Pulmonary artery endothelial cell (primary cell): ENCODE data around the gene WHRN. TPM values are rescaled to one million over a fixed set of nuclear protein-coding genes. Genes with fewer than 3 reads are reported as not detected.

Experiments
- DNase-seq: peaks from one replicate; pipeline ENCODE4 v3.0.0-alpha.2; 2011; ENCODE audit warnings: low read depth, low spot score
- total RNA-seq: library from RNA; depleted of rRNA; stranded (reverse); fragments of >200 nt; gene quantifications from 2 replicates; pipeline ENCODE4 v1.2.3, GENCODE V29; 2014

WHRN gene
- total RNA-seq, 1 donor from 2014 or later: 0.20 TPM

DNA sequence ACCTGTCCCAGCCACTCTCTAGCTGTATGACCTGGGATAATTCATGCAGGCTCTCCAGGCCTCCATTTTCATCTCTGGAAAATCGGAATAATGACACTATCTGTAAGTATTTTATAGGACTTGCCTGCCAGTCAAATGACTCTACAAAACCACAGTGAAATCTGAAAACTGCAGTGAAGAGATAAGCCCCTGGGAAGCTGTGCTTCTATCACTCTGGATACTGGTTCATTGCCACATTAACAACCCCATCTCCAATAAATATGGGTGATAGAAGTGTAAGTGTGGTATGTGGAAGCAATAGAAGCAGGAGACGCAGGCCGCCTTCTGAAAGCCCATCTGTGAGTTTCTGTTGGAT lies 31.8 kb downstream of the WHRN start:
- DNase-seq: no peak

DNA sequence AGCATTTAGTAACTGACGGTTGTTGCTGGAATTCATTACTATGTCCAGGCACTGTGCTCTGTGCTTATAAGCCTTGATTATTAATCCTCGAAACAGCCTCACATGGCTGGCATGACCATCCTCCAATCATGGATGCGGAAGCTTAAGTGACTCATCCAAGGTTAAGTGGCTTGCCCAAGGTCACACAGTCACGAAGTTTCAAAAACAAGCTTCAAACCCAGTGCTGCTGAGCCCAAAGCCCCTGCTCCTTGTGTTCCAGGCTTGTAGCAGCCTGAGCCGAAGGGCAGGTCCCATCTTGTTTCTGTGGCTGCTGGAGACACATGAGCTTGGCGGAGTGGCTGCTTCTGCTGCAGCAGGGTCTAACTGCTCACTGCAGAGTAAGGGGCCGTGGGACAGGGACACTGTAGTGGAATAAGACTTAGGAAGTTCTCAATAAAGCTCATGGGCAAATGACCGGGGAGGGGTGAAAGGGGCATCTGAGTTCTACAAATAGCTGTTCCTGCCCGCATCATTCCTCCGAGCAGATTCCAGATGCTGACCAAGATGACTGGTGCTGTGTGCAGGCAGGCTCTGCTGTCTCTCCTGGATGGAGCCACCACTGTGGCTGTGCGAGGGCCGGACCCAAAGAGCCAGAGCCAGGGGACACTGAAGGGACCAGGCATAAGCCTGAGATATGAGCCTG lies 32.4 kb downstream of the WHRN start:
- no peak for DNase-seq

DNA sequence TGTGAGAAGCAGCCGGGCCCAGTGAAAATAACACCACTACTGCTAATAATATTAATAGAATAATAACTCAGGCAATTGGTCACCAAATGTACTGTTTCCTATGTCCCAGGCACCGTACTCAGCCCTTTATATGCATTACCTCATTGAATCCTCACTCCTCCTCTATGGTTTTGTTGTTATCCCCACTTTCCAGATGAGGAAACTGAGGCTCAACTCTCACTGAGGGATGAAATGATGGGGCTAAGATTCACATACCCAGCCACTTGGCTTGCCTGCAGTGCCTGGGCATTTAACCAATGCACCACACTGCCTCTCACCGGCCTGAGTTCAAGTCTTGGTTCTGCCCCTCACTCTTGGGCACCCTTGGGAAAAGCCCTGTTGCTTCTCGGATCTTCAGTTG lies 34.1 kb downstream of the WHRN start:
- no peak for DNase-seq

DNA sequence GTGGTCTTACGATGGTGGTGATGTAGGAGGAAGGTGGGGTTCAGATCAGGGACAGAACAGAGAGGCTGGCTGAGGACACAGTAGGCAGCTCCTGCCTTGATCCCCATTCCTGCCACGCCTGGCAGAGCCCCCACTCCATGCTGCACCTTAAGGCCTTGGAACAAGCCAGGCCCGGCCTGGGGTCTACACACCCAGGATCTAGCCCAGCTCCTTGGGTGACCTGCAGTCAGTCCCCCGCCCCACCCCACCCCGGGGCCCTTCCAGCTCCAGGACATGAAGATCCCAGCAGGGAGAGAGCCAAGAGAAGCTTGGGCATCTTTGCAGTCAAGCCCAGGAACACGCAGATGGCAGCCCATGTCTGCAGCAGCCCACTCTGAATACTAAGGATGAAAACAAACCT lies 34.7 kb downstream of the WHRN start:
- no peak for DNase-seq

DNA sequence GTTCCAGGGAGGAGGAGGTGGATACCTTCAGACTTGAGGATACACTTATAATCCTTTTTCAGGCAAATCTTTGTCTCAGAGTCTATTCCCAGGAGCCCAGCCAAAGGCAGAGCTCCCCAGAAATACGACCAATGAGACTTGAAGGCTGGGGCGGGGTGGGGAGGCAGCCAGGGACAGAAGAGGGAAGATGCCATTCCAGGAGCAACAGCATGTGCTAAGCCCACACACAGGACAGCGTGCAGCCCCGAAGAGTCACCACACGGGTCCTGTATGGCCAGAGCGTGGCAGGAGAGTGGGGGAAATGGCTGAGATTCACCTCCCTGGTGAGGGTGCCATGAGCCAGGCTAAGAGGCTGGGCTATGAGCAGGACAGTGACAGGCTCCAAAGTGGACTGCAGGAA lies 35.2 kb downstream of the WHRN start:
- DNase-seq: no peak

DNA sequence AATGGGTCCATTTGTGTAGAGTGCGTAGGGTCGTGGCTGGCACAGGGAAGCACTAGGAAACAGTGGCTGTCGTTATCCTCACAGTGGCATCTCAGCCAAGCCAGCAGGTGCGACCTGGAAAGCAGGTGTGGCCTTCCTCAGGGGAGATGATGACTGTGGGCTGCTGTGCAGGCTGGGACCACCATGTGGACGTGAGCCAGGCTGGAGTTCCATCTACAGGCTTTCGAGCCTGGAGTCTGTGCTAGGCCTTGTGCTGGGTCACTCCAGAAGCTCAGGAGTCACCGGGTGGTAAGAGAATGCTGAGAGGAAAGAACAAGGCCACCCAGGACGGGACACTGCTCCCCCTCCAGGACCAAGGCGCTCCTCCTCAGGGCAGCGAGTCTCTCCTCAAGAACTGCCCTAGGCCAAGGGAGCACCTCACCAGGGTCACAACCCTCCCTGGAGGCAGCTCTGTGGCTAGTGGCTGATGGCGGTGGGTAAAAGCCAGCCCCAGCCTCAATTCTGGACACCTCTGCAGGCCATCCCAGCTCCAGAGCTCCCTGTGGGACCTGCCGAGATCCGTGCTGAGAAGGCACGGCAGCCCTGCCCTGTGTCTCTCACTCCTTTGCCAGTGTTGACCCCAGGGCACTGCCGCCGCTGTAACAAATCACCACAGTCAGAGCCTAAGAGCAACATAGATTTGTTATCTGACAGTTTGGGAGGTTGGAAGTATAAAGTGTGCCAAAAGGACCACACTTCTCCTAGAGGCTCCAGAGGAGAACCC lies 36.0 kb downstream of the WHRN start:
- DNase-seq: no peak

DNA sequence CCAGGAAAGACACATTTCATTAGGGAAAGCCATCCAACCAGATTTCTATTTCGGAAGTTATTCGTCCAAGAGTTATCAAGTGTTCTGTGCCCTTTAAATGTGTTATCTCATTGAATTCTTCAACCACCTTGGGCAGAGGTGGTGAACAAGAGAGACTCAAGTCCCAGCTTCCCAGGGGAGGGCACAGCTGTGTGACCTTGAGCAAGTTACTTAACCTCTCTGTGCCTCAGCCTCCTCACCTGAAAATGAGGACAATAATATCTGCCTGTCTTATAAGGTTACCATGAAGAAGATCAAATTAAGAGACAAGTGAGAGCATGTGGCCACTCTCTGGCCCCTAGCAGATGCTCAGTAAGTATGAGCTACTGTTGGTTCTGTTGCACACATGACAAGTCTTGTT lies 37.4 kb downstream of the WHRN start:
- no peak for DNase-seq

DNA sequence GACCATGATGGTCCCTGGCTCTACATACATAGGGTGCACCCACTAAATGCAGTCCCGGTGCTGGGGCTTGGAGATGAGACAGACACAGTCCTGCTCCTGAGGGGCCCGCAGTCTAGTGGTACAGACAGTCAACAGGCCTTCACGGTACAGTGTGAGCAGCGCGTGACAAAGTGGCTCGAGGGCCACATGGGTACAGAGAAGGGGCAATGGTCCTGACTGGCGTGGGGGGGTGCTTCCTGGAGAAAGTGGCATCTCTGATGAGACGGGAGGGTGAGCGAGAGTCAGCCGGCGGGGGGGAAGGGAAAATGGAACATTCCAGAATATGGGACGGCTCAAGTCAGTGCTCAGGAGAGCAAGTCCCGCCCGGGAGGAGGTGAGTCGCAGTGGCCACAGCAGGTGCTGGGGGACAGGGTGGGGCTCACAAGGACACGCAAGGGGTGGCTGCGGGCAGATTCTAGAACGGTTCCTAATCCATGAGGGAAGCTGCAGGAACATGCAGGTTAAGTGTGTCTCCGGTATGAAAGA lies 38.0 kb downstream of the WHRN start:
- no peak for DNase-seq

DNA sequence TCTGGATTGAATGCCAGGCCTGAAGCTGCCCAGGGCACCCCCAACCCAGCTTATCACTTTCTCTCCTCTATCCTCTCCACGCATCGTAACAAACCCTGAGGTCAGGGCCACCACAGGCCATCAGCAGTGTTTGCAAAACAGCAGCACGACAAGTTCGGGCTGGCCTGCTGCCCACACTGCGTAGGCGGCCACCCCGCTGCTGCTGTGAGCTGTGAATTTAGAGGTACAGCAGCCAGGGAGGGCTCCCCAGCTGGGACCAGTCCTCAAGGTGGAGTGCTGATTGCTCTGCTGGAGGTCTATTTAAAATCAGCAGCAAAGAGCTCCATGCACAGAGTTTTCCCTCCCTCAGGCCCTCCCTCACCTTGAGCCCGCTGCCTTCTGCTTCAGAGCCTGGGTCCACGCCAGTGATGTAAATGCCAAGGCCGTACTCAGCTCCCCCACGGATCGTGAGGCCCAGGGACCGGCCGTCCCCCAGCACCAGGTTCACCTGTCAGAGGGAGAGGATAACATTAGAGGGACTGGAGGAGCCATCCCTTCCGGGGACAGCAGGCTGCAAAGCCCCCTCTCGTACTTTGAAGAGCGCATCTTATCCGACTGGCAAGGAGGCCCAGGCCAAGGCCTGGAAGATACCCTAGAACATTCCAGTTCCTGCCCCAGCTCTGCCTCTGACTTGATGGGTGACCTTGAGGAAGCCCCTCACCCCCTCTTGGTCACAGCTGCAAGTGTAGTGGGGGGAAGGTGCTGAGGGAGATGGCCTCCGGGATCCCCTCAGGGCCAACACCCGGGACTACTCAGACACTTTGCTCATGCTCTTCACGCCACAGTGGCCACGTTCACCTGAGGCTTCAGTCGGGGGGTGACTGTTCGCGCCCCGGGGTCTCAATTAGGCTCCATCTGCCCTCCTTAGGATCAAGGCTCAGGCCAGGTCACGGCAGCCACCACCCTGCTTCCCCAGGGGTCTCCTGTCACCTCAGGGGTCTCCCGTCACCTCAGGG lies 39.1 kb downstream of the WHRN start:
- no peak for DNase-seq

DNA sequence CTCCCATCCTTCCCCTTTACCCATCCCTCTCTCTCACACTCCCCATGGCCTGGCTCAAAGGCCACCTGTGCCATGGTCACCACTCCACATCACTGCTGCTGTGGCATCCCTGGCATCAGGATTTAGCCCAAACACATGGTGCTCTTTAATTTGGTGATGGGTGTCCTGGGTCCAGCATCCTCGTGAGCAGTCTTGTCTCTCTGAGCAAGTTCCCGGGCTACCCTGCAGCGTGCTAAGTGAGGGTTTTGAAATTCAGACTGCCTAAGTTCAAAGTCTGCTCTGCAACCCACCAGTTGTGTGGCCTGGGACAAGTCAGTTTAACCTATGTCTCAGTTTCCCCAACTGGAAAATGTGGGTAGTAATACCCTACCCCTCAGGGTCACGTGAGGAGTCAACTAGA lies 39.9 kb downstream of the WHRN start:
- DNase-seq: no peak

DNA sequence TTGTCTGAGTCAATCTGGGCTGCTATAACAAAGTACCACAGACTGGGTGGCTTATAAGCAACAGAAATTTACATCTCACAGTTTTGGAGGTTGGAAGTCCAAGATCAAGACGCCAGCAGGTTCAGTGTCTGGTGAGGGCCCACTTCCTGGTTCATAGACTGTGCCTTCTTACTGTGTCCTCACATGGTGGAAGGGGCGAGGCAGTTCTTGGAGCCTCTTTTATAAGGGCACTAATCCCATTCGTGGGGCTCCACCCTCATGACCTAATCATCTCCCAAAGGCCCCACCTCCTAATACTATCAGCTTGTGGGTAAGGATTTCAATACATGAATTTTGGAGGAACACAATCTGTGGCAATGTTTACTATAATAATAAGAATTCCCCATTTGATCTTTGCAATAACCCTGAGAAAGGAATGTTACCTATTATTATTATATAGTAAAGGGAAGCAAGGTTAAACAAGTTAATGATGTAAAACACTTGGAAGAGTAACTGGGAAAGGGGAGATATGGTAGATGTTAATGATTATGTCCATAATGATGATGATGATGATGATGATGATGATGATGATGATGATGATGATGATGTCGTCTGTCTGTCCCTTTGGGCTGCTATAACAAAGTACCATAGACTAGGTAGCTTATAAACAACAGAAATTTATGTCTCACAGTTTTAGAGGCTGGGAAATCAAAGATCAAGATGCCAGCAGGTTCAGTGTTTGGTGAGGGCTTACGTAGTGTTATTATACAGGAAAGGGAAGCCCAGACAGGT lies 40.8 kb downstream of the WHRN start:
- no peak for DNase-seq

DNA sequence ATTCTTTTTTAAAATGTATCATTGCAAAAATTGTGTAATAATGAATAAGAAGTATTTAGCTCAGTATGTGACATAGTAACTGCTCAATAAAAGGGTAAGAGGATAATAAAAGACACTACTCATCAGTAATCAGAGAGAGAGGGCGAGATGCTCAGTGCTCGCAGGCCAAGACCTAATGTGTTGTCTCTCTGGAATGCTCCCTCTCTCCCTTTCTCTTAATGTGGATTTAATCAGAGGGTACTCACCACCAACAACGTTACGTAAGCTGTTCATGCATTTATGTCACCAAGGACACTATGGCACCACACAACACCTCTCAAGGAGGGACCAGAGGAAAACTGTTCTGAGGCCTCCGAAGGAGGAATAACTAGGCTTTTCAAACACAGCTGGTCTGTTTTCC lies 42.5 kb downstream of the WHRN start:
- no peak for DNase-seq

DNA sequence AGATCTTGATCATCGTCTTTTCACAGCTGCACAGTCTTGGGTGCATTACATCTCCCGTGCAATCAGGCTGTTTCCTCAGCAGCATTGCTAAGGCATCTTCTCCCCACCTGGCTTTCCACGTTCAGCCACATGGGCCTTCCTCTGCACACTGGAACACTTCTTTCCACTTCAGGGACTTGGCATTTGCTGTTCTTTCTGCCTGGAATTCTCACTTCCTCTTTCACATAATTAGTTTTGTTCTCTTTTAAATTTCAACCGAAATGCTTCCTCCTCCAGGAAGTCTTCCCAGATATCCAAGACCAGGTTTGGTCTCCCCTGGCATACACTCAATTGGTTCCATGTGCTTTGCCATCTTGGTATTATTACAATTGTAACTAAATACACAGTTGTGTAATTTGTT lies 43.8 kb downstream of the WHRN start:
- DNase-seq: no peak

DNA sequence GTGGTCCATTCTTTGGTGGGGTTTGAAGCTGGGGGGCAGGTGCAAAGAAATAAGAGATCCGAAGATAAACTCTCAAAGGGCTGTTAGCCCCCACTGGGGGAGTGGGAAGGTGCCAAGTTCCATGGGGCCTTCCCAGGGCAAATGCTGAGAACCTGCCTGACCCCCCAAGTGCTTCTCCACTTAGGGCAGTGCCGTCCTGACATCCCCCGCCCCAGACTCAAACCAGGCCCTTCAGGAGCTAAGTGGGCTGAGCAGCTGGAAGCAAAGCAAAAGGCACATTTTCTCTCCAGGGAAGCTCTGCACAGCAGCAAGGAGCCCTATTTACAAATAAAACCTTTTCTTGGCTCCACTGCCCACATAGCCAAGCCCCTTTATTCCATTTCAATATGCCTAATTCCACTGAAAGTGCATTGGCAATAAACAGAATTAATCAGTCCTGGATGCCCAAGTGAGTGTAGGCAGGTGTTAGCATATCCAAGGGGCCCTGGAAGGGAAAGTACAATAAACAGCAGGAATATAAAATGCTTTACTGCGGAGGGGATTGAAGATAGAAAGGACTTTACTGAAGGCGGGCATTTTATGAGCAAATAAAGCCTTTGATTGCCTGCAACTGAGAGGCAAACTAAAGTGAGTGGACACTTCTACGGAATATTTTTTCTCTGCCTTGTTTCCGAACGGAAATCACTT lies 44.6 kb downstream of the WHRN start:
- DNase-seq: no peak

DNA sequence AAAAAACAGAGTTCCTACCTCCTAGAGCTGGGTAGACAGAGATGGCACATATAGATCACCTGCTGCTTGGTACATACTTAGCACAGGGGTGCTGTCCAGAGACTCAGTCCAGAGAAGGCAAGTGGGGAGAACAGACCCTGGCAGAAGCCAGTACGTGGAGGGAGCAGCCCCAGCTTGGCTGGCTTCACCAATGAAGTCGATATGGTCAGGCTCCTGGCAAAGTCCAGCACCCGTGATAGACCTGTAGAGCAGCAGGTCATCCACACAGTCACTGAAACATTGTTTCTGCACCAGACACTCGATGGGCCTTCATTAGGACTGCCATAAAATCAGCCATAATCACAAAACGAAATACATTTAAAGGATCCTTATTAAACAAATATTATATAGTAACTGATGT lies 45.8 kb downstream of the WHRN start:
- no peak for DNase-seq

DNA sequence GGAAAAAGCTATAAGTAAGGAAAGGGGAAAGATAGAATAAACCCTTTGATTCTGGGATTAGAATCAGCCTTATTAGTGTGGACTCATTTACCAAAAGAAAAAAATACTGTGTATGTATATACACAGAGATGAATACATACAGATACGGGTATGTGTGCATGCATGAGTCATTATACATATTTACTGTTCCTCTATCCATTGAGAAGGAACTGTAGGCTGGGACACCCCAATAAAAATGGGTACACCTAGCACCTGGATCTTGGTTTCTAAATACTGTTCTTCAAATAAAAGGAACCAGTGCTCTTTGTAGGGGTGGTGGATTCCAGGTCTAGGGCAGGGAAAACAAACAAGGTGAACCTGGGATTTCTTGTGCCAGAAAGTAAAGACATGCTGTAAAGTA lies 48.3 kb downstream of the WHRN start:
- DNase-seq: no peak

DNA sequence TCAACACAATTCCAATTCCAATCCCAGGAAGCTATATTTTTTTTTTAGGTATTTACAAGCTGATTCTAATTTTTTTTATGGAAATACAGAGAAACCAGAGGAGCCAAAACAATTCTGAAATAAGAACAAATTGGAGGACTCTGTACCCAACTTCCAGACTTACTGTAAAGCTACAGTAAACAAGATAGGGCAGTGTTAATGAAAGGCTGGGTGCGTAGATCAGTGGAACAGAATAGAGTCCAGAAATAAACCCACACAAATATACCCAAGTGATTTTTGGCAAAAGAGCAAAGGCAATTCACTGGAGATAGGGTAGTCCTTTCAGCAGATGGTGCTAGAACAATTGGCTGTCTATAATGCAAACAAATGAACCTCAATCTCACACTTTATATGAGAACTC lies 50.6 kb downstream of the WHRN start:
- no peak for DNase-seq

DNA sequence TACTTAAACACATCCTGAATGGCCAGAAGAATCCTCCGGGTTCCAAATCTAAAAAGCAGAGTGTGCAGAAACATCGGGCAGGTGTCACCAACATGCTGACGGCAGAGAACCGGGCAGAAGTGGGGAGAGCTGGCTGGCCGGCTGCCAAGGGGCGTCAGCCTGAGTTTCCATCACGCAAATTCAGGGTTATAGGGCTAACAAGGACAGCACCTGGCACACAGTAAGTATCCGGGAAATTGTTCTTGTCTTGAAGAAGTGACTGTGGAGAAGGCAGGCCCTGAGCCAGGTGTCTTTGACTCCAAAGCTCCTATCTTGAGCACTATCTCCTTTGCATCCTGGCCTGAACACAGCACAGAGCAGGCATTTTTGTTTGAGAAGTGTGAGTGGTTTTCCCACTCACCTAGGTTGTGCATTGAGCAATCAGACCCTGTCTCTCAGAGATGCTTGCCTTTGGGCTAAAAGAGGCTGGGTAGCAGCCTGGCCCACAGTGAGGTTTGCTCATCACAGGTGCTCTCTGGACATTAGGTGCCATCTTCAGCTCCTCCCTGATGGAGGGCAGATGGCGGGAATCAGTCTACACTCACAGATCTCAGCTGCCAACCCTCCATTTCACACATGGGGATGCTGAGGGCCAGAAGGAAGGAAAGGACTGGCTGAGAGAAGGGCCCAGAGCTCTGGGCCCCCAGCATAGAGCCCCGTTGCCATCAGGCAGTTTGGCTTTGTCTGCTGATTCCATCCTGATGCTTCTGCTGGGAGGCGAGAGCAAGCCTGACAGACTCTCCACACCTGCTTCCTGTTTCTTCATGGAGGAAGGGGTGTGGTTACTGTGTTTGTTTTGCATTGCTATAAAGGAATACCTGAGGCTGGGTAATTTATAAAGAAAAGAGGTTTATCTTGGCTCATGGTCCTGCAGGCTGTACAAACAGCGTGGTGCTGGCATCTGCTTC lies 52.8 kb downstream of the WHRN start:
- DNase-seq: no peak

DNA sequence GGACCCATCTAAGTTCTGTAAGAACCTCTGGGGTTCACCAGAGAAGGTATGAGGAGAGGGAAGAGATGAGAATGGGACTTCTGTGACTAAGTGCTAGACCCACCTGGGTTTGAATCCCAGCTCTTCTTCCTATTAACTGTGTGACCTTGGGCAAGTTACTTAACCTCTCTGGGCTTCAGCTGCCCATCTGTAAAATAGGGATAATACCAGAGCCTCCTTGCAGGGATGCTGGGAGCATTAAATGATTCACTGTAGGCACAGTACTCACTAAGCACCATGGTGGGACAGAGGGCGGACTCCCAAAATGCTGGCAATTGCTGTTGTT lies 53.6 kb downstream of the WHRN start:
- DNase-seq: no peak
